A549 treated with CpdA at 1 μM for 4 hours (cell line): ENCODE data around the gene C11orf52. TPM values are rescaled to one million over a fixed set of nuclear protein-coding genes. Genes with fewer than 3 reads are reported as not detected.

Experiments
- total RNA-seq: library from RNA; stranded (reverse); fragments of 200-300 nt; extraction: Qiagen RNA extraction; gene quantifications from 5 replicates; pipeline ENCODE4 v1.2.3, GENCODE V29; 2022; ENCODE audit warnings: low read depth

Gene C11orf52, protein sequence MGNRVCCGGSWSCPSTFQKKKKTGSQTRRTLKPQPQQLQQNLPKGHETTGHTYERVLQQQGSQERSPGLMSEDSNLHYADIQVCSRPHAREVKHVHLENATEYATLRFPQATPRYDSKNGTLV
- total RNA-seq: not detected in 5 replicates

DNA sequence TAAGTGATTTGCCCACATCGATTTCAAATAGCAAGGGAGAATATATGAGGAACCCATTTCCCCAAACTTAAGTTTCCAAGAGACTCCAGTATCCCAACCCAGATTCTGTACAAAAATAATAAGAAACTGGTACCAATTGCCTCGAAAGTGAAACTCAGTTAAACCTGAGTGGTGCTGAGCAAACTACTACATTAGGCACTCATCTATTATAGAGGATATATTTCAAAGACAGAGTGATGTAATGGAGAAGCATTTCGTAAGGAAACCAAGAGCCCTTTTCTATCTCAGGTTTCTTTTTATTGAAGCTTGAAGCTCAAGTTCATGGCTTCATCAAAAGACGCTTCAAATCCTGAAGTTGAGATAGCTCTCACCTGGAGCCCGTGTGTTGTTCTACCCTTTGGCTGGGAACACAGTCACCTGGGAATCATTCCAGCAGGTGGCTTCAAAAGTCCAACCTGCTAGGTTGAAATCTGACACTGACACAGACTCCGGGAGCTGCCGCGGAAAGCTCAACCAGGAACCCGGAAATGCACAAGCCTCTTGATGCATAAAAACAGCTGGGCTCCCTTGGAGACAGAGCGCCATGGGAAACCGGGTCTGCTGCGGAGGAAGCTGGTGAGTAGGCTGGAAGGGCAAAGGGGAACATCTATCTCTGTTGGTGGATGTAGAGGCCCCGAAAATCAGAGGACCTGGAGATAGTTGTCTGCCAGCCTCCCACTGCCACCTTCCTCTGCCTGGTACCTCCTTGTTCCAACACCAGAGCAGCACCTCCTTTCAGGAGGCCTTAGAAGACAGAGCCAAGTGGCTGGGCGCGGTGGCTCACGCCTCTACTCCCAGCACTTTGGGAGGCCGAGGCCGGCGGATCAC is at the start of gene C11orf52:
Gene C11orf52 (plus strand): TSS at position 524 of the 867 bp plus-strand sequence. CDS start 60 bp downstream, at position 584.

DNA sequence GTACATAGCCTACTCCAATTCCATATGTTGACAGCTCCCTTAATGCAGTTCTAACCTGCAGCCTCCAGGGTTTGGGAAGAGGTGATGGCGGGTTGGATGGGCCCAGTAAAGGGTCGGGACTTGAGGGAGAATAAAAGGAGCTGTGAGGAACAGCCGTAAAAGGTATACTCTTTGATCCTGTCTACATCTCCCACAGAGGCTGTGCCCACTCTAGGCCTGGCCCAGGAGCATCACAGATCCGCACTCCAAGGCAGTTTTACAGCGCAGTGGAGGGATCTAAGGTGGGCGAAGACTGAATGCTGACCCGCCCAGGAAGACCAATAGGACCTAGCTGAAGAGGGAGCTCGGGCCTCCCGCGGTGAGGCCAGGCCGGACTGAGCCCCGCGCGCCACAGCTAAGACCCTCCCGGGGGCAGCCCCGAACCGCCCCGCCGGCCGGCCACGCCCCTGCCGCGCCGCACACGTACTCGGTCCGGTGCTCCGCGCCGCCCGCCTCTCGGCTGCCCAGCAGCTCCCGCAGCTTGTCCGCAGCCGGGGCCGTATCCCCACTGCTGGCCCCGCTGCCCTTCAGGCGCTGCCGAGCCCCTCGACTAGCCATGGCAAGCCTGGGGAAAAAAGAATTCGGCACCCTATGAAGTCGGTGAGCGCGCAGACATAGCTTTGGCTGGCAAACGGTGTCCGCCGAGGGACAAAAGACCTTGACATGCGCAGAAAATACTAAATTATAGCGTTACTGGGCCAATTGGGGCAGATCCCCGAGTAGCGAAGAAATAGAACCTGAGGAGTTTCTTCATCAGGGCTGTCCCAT is 47.6 kb upstream of the C11orf52 start, which contains the start of gene ALG9:
Gene ALG9 (minus strand): TSS at position 696 of the 807 bp plus-strand sequence. CDS start 99 bp downstream, at position 597.

GRCh38 chr11:111878849-111879636 is 39.7 kb upstream of the C11orf52 start, which contains the start of the genes CFAP68 and FDXACB1:
CFAP68 (plus strand) TSS chr11:111879541; CDS start chr11:111879561, 20 bp downstream.
FDXACB1 (minus strand) TSS chr11:111879165; CDS start chr11:111879132, 33 bp downstream.

DNA sequence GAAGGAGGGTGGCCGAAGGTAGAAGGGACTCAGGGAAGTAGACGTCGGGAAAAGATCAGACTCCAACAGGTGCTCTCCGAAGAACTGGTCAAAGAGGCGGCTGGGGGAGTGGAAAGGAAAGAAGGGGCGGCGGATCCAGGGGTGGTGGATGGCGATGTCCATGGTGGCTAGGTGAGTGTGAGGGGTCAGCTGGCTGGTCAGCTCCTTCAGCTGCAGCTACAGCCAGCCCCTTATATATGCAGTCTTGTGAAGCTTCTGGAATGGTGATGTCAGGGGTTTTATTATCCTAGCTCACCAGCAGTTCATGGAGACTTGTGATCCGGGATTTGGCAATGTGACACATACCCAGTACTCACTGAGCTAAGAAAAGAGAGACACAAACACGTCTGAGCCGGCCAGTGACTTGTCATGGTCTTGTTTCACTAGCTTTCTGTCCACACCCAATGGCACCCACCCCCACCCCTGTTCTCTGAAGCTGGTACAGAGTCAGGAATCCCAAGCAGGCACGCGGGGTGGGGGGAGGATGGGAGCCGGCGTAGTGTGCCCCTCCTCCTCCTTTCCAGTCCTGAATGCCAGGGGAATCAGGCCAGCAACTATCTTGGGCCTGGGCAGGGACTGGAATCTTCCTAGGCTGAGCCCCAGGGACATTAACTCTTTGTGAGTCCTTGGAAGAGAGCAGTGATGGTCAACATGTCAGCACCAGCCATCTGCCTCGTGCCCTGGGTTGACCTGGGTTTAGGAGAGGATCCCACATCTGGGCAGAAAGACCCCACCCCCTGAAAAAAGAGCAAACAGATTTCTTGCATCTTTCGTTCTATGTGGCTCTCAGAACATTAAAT is 6.9 kb upstream of the C11orf52 start, which contains the start of gene CRYAB:
Gene CRYAB (minus strand): TSS at position 208 of the 839 bp plus-strand sequence. CDS start 46 bp downstream, at position 162.

GRCh38 chr11:111912535-111912934 is 6.2 kb upstream of the C11orf52 start, which contains the start of gene HSPB2:
HSPB2 (plus strand) TSS chr11:111912734; CDS start chr11:111912830, 96 bp downstream.

Other genes with a start within 250 kb of the C11orf52 start
- 14.9 to 19.4 TPM (median 17.3 TPM) in 5 replicates for gene PPP2R1B, start 152.5 kb upstream of the C11orf52 start, total RNA-seq
- gene ALG9, start 47.3 kb upstream of the C11orf52 start, total RNA-seq: 18.5 to 24.5 TPM (median 19.5 TPM) in 5 replicates
- 1.5 to 2.0 TPM (median 1.7 TPM) in 5 replicates for gene FDXACB1, start 39.7 kb upstream of the C11orf52 start, total RNA-seq
- 29.9 to 36.9 TPM (median 32.5 TPM) in 5 replicates for gene CFAP68, start 39.4 kb upstream of the C11orf52 start, total RNA-seq
- gene CRYAB, start 7.1 kb upstream of the C11orf52 start, total RNA-seq: 4.1 to 11.8 TPM (median 5.7 TPM) in 5 replicates
- gene HSPB2, start 6.2 kb upstream of the C11orf52 start, total RNA-seq: not detected in 5 replicates
- gene DIXDC1, start 18.4 kb downstream of the C11orf52 start, total RNA-seq: 3.1 to 4.8 TPM (median 4.4 TPM) in 5 replicates
- gene DLAT, start 106.5 kb downstream of the C11orf52 start, total RNA-seq: 24.1 to 33.2 TPM (median 27.0 TPM) in 5 replicates
- 0.71 to 1.4 TPM (median 1.1 TPM) in 5 replicates for gene PIH1D2, start 155.1 kb downstream of the C11orf52 start, total RNA-seq
- gene NKAPD1, start 155.4 kb downstream of the C11orf52 start, total RNA-seq: 13.2 to 19.3 TPM (median 13.8 TPM) in 5 replicates
- gene TIMM8B, start 167.8 kb downstream of the C11orf52 start, total RNA-seq: 65.4 to 79.6 TPM (median 72.5 TPM) in 5 replicates
- gene SDHD, start 168.0 kb downstream of the C11orf52 start, total RNA-seq: 62.4 to 88.2 TPM (median 65.8 TPM) in 5 replicates
- gene IL18, start 245.2 kb downstream of the C11orf52 start, total RNA-seq: 83.8 to 101 TPM (median 94.5 TPM) in 5 replicates
- not detected in 5 replicates for gene TEX12, start 248.5 kb downstream of the C11orf52 start, total RNA-seq